ENCODE data around the gene MAN1C1.
A peak's percentile ranks its signal among the peaks of the same experiment; 100 is the strongest.
"Not testable (repeated sequence)": the region's sequence is repeated elsewhere in the genome, so short reads cannot be mapped to it uniquely, and the experiment has no call there.

Gene MAN1C1

GRCh38 chr1:25624604-25625003, 8.0 kb downstream of the MAN1C1 start:
- Histone ChIP-seq H3K27ac (no peak overlapping the region), H3K4me3 (no peak overlapping the region)

GRCh38 chr1:25626018-25626417, 9.4 kb downstream of the MAN1C1 start:
- H3K27ac ChIP-seq: no peak overlapping the region

GRCh38 chr1:25628741-25629421, 12.3 kb downstream of the MAN1C1 start:
- H3K27ac ChIP-seq: no peak overlapping the region
- no peak overlapping the region for H3K4me3 ChIP-seq

More at GRCh38 chr1:25626018-25626417, 9.4 kb downstream of the MAN1C1 start:
- no peak overlapping the region for H3K4me3 ChIP-seq

- no peak overlapping the region for H3K4me3 ChIP-seq
- H3K27ac ChIP-seq: no peak overlapping the region
Measured at GRCh38 chr1:25629836-25630235, 13.2 kb downstream of the MAN1C1 start.

GRCh38 chr1:25631750-25632485, 15.3 kb downstream of the MAN1C1 start:
- Histone ChIP-seq H3K27ac (peak overlapping the region in 4 of 21 experiments; percentile 12 to 69 (median 36)), H3K4me3 (peak overlapping the region in 2 of 7 experiments; percentile 2 to 7)

GRCh38 chr1:25634066-25634465, 17.5 kb downstream of the MAN1C1 start:
- Histone ChIP-seq H3K27ac (no peak overlapping the region), H3K4me3 (no peak overlapping the region)

- H3K27ac ChIP-seq: no peak overlapping the region
- H3K4me3 ChIP-seq: no peak overlapping the region
Measured at GRCh38 chr1:25634896-25635295, 18.3 kb downstream of the MAN1C1 start.

- H3K4me3 ChIP-seq, H3K27ac ChIP-seq: not testable (repeated sequence)
Measured at GRCh38 chr1:25636141-25636540, 19.6 kb downstream of the MAN1C1 start.

GRCh38 chr1:25640646-25641328, 24.2 kb downstream of the MAN1C1 start:
- Histone ChIP-seq H3K4me3 (no peak overlapping the region), H3K27ac (no peak overlapping the region)

- Histone ChIP-seq H3K27ac (peak overlapping the region in 1 of 21 experiments; percentile 31), H3K4me3 (no peak overlapping the region)
Measured at GRCh38 chr1:25641329-25641725, 24.7 kb downstream of the MAN1C1 start.

GRCh38 chr1:25641931-25642573, 25.5 kb downstream of the MAN1C1 start:
- no peak overlapping the region for H3K4me3 ChIP-seq
- H3K27ac ChIP-seq: peak overlapping the region in 10 of 21 experiments; percentile 8 to 78 (median 37)

GRCh38 chr1:25642574-25643108, 26.1 kb downstream of the MAN1C1 start:
- H3K27ac ChIP-seq: peak overlapping the region in 10 of 21 experiments; percentile 8 to 78 (median 37)

GRCh38 chr1:25643929-25644328, 27.3 kb downstream of the MAN1C1 start:
- Histone ChIP-seq H3K4me3 (no peak overlapping the region), H3K27ac (no peak overlapping the region)

More at GRCh38 chr1:25642574-25643108, 26.1 kb downstream of the MAN1C1 start:
- H3K4me3 ChIP-seq: no peak overlapping the region

GRCh38 chr1:25644962-25645361, 28.4 kb downstream of the MAN1C1 start:
- H3K4me3 ChIP-seq: no peak overlapping the region
- H3K27ac ChIP-seq: no peak overlapping the region

- no peak overlapping the region for H3K27ac ChIP-seq
- H3K4me3 ChIP-seq: no peak overlapping the region
Measured at GRCh38 chr1:25645637-25646400, 29.2 kb downstream of the MAN1C1 start.

GRCh38 chr1:25647106-25647505, 30.5 kb downstream of the MAN1C1 start:
- H3K4me3 ChIP-seq: no peak overlapping the region
- no peak overlapping the region for H3K27ac ChIP-seq

GRCh38 chr1:25647863-25648262, 31.3 kb downstream of the MAN1C1 start:
- H3K27ac ChIP-seq: no peak overlapping the region

GRCh38 chr1:25648681-25649440, 32.3 kb downstream of the MAN1C1 start:
- Histone ChIP-seq H3K27ac (no peak overlapping the region), H3K4me3 (no peak overlapping the region)

More at GRCh38 chr1:25647863-25648262, 31.3 kb downstream of the MAN1C1 start:
- no peak overlapping the region for H3K4me3 ChIP-seq
